ENCODE results near the gene EXOC7. TPM values are rescaled to one million over a fixed set of nuclear protein-coding genes. Genes with fewer than 3 reads are reported as not detected.

The EXOC7 gene
- total RNA-seq, 1 experiment from 2014 or later: 160 TPM

DNA sequence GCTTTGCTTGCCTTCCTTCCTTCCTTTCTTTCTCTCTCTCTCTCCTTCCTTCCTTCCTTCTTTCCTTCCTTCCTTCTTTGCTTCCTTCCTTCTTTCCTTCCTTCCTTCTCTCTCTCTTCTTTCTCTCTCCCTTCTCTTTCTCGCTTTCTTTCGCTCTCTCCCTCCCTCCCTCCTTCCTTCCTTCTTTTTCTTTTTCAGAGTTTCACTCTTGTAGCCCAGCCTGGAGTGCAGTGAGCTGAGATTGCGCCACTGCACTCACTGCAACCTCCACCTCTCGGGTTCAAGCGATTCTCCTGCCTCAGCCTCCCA, 19.6 kb upstream of the EXOC7 start:
- Histone ChIP-seq H3K23ac (ENCODE audit: insufficient read length, low read depth, low read length) (no peak overlapping the region), H3K18ac (ENCODE audit: insufficient read length, low read depth, low read length) (no peak overlapping the region), H3K79me2 (ENCODE audit: insufficient read depth, low read length) (no peaks in the 10 kb centered on the region), H2BK15ac (ENCODE audit: low read depth, low read length) (no peak overlapping the region), H3K27me3 (ENCODE audit: insufficient read depth, low read length) (no peaks in the 10 kb centered on the region), H3K4me2 (ENCODE audit: insufficient read depth, insufficient read length, low read length) (no peak overlapping the region), H3K27ac (ENCODE audit: insufficient read length, low read depth, low read length) (no peak overlapping the region), H2AFZ (ENCODE audit: low read length) (no peak overlapping the region), H3K9me3 (ENCODE audit: control insufficient read depth, low read depth, low read length) (no peaks in the 10 kb centered on the region), H3K4ac (ENCODE audit: low read depth, low read length) (no peak overlapping the region), H4K5ac (ENCODE audit: insufficient read length, low read depth, low read length) (no peak overlapping the region), H4K8ac (replicated peaks; ENCODE audit: insufficient read length, low read depth, low read length) (no peak overlapping the region), H4K20me1 (ENCODE audit: control insufficient read depth, insufficient read depth, insufficient read length) (no peaks in the 10 kb centered on the region), H3K79me1 (ENCODE audit: insufficient read depth, low read depth, low read length, poor library complexity, severe bottlenecking) (no peaks in the 10 kb centered on the region), H2BK5ac (ENCODE audit: insufficient read length, low read length) (no peak overlapping the region), H3K56ac (ENCODE audit: insufficient read length, low read depth, low read length) (no peak overlapping the region), H2BK20ac (ENCODE audit: low read depth, low read length, poor library complexity, severe bottlenecking) (no peak overlapping the region), H2AK5ac (ENCODE audit: insufficient read length, low read length) (no peak overlapping the region), H3K14ac (ENCODE audit: insufficient read depth, low read length) (no peak overlapping the region), H2BK12ac (ENCODE audit: insufficient read length, low read depth, low read length) (no peak overlapping the region), H2BK120ac (ENCODE audit: low read depth, low read length, poor library complexity, severe bottlenecking) (no peak overlapping the region), H4K91ac (ENCODE audit: insufficient read length, low read depth, low read length) (no peak overlapping the region), H3K4me1 (ENCODE audit: insufficient read depth, low read length) (no peaks in the 10 kb centered on the region; the same call in 1 of the 2 replicates), H3K9ac (ENCODE audit: extremely low read depth, insufficient read length, low read length) (no peak overlapping the region), H3K23me2 (ENCODE audit: insufficient read length, low read depth, low read length, poor library complexity, severe bottlenecking) (no peaks in the 10 kb centered on the region), H3T11ph (ENCODE audit: low read length) (no peak overlapping the region)
- Mint-ChIP-seq H3K4me1 (peaks cover 39 to 40% of the 10 kb centered on the region in 2 experiments), H3K27me3 (ENCODE audit: low read depth) (peaks cover 10% of the 10 kb centered on the region), H3K4me3 (no peak overlapping the region), H3K27ac (no peak overlapping the region), H3K9me3 (peaks cover 0 to 2% of the 10 kb centered on the region in 2 experiments; a peak in 1 of 5 replicates), H3K36me3 (ENCODE audit: insufficient read depth in 1 of 3, low read depth in 3 of 3) (no peaks in the 10 kb centered on the region)
- WGBS (ENCODE audit: extremely low coverage, insufficient read length, low lambda C conversion rate): no CpG with 5 or more reads among the region's 5 CpGs
- TF ChIP-seq, protein P1, sequence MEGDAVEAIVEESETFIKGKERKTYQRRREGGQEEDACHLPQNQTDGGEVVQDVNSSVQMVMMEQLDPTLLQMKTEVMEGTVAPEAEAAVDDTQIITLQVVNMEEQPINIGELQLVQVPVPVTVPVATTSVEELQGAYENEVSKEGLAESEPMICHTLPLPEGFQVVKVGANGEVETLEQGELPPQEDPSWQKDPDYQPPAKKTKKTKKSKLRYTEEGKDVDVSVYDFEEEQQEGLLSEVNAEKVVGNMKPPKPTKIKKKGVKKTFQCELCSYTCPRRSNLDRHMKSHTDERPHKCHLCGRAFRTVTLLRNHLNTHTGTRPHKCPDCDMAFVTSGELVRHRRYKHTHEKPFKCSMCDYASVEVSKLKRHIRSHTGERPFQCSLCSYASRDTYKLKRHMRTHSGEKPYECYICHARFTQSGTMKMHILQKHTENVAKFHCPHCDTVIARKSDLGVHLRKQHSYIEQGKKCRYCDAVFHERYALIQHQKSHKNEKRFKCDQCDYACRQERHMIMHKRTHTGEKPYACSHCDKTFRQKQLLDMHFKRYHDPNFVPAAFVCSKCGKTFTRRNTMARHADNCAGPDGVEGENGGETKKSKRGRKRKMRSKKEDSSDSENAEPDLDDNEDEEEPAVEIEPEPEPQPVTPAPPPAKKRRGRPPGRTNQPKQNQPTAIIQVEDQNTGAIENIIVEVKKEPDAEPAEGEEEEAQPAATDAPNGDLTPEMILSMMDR (conservative IDR thresholded peaks at IDR 0.05): no peak
- no peak for DNase-seq
